Sigmoid colon (tissue), 7 donors: ENCODE data around the gene ACBD3. TPM values are rescaled to one million over a fixed set of nuclear protein-coding genes. Genes with fewer than 3 reads are reported as not detected.

ENCODE experiments used
- DNase-seq: peaks from one replicate; pipeline ENCODE4 v3.0.0-alpha.2; 2019
- H3K27ac ChIP-seq, 4 donors: fragments of 200-600 bp; sonication (generic); one replicate each; pipeline ENCODE4 v1.5.1; 2016 to 2019; ENCODE audit warnings: mild to moderate bottlenecking in 1 of 4
- H3K27me3 ChIP-seq, 3 donors: fragments of 200-600 bp; sonication (generic); one replicate each; pipeline ENCODE4 v1.5.1; 2019; ENCODE audit warnings: mild to moderate bottlenecking in 1 of 3
- H3K36me3 ChIP-seq, 4 donors: fragments of 200-600 bp; sonication (generic); one replicate each; pipeline ENCODE4 v1.5.1; 2016 to 2019
- H3K4me1 ChIP-seq, 4 donors: fragments of 200-600 bp; sonication (generic); one replicate each; pipeline ENCODE4 v1.5.1; 2017 to 2019
- H3K4me3 ChIP-seq, 4 donors: fragments of 200-600 bp; sonication (generic); one replicate each; pipeline ENCODE4 v1.5.1; 2017 to 2019; ENCODE audit warnings: mild to moderate bottlenecking in 2 of 4, moderate library complexity in 1 of 4
- H3K9me3 ChIP-seq, 4 donors: fragments of 200-600 bp in 3 of 4; sonication (generic) in 3 of 4; one replicate each; pipeline versions ENCODE4 v1.5.1 to v1.6.1; 2013 to 2019
- CTCF ChIP-seq, 4 experiments: fragments of 450-650 bp in 3 of 4; fragments of 200-600 bp in 1 of 4; IDR thresholded peaks; one replicate each; pipeline ENCODE4 v1.5.1; 2016 to 2019; ENCODE audit warnings: antibody characterized with exemption in 4 of 4, mild to moderate bottlenecking in 3 of 4, moderate library complexity in 2 of 4
- EP300 ChIP-seq, 4 donors: sonication (generic); formaldehyde crosslinking; IDR thresholded peaks; one replicate each; pipeline ENCODE4 v1.6.1; 2017; ENCODE audit warnings: antibody characterized with exemption in 4 of 4
- POLR2A ChIP-seq, 2 donors: fragments of 450-650 bp; IDR thresholded peaks; one replicate each; pipeline ENCODE4 v1.6.1; 2016; ENCODE audit warnings: antibody characterized with exemption in 2 of 2, mild to moderate bottlenecking in 2 of 2, moderate library complexity in 2 of 2
- POLR2AphosphoS5 ChIP-seq, 4 donors: sonication (generic); formaldehyde crosslinking; IDR thresholded peaks; one replicate each; pipeline ENCODE4 v1.6.1; 2017; ENCODE audit warnings: antibody characterized with exemption in 4 of 4
- WGBS, 2 donors: extraction: QIAGEN DNeasy Blood & Tissue Kit; methylation state at CpG; one replicate each; pipeline ENCODE4 v1.1.7; 2013; 5-methylcytosine and 5-hydroxymethylcytosine counted together
- intact Hi-C: fragments of 100-400 bp; cut with DNase I; formaldehyde crosslinking; loops from one replicate; pipeline ENCODE4 v1.15.1; 2023
- polyA plus RNA-seq, 3 donors: library from polyadenylated mRNA; stranded (reverse); fragments of 200-250 nt; gene quantifications; one replicate each; pipeline ENCODE4 v1.2.3, GENCODE V29; 2013
- total RNA-seq, 4 donors: library from RNA; depleted of rRNA; stranded (reverse); fragments of >200 nt; gene quantifications; one replicate each; pipeline ENCODE4 v1.1.0, GENCODE V29; 2016
- donor health status: healthy with polysubstance abuse.
- donor health status: Bipolar disorder and iron deficiency.
- donor health status: healthy.

ACBD3 gene
- total and polyA plus RNA-seq, 7 donors = 23.7 to 37.8 (median 32.9) TPM

- WGBS, 2 donors = 40 to 81% methylated on average over 4 of the region's 4 CpGs
- TF ChIP-seq CTCF (IDR thresholded peaks at IDR 0.05) = no peak
- DNase-seq = no peak
- H3K27ac ChIP-seq = peak overlapping the region in 2 of 4 donors; percentile 65 to 73
- no peaks in the 10 kb centered on the region for H3K27me3 ChIP-seq
- no peaks in the 10 kb centered on the region for H3K9me3 ChIP-seq
- peaks cover 0 to 19% (median 12%) of the 10 kb centered on the region in 4 donors for H3K4me1 ChIP-seq
- no peak overlapping the region for H3K4me3 ChIP-seq
- intact Hi-C loops = loop anchor here (5.0 kb wide), 2 partner anchors 41 to 126 kb away; partner anchors contain the start of gene SDE2
- no peaks in the 10 kb centered on the region for H3K36me3 ChIP-seq
Observed at GRCh38 chr1:226123212-226123560, 63.4 kb downstream of the ACBD3 start.

- Histone ChIP-seq H3K4me3 (peak overlapping the region; percentile 43 to 77 (median 71)), H3K9me3 (no peaks in the 10 kb centered on the region), H3K4me1 (peaks cover 0 to 19% (median 12%) of the 10 kb centered on the region in 4 donors), H3K27me3 (no peaks in the 10 kb centered on the region), H3K27ac (peak overlapping the region; percentile 62 to 74 (median 69)), H3K36me3 (no peaks in the 10 kb centered on the region)
- TF ChIP-seq CTCF (IDR thresholded peaks at IDR 0.05) = peak; percentile 29 to 77 (median 59)
- TF ChIP-seq POLR2AphosphoS5 (IDR thresholded peaks at IDR 0.05) = no peak
- intact Hi-C loops = loop anchor here (1.0 to 5.0 kb wide), 3 partner anchors 39 to 124 kb away; partner anchors contain the start of gene SDE2
- WGBS, 2 donors = 0 to 1% methylated on average over 104 of the region's 104 CpGs
- no peak for DNase-seq
Observed at GRCh38 chr1:226121587-226122400, 64.7 kb downstream of the ACBD3 start.

- Histone ChIP-seq H3K27ac (peak overlapping the region in 1 of 4 donors; percentile 73), H3K9me3 (no peaks in the 10 kb centered on the region), H3K27me3 (no peaks in the 10 kb centered on the region), H3K4me1 (peaks cover 0 to 19% (median 12%) of the 10 kb centered on the region in 4 donors), H3K36me3 (no peaks in the 10 kb centered on the region), H3K4me3 (peak overlapping the region in 3 of 4 donors; percentile 66 to 77 (median 76))
- intact Hi-C loops = loop anchor here (1.0 to 5.0 kb wide), 3 partner anchors 39 to 124 kb away; partner anchors contain the start of gene SDE2
- DNase-seq = no peak
- 8 to 10% methylated on average over 37 of the region's 37 CpGs for WGBS, 2 donors
- TF ChIP-seq EP300 (IDR thresholded peaks at IDR 0.05) (no peak), CTCF (IDR thresholded peaks at IDR 0.05) (no peak)
Observed at GRCh38 chr1:226121049-226121586, 65.4 kb downstream of the ACBD3 start.

GRCh38 chr1:226120398-226120797, 66.1 kb downstream of the ACBD3 start:
- Histone ChIP-seq H3K4me3 (no peak overlapping the region), H3K27ac (no peak overlapping the region), H3K4me1 (peaks cover 0 to 19% (median 12%) of the 10 kb centered on the region in 4 donors), H3K9me3 (no peaks in the 10 kb centered on the region), H3K27me3 (no peaks in the 10 kb centered on the region), H3K36me3 (no peaks in the 10 kb centered on the region)
- 89 to 90% methylated on average over 5 of the region's 5 CpGs for WGBS, 2 donors
- no peak for TF ChIP-seq POLR2A (IDR thresholded peaks at IDR 0.05)
- no peak for TF ChIP-seq CTCF (IDR thresholded peaks at IDR 0.05)
- no peak for TF ChIP-seq EP300 (IDR thresholded peaks at IDR 0.05)
- no peak for TF ChIP-seq POLR2AphosphoS5 (IDR thresholded peaks at IDR 0.05)
- DNase-seq = no peak
- intact Hi-C loops = loop anchor here (5.0 kb wide), 2 partner anchors 38 to 123 kb away; partner anchors contain the start of gene SDE2
